Left cardiac atrium (tissue), 4 donors: Measurements from ENCODE around the gene TRPV5. TPM values are rescaled to one million over a fixed set of nuclear protein-coding genes. Genes with fewer than 3 reads are reported as not detected.
"Not testable (repeated sequence)": the region's sequence is repeated elsewhere in the genome, so short reads cannot be mapped to it uniquely, and the experiment has no call there.

Source experiments
- ATAC-seq, 2 donors: fragments of 200-7000 bp; cut with Tn5 transposase; one replicate each; pipeline ENCODE4 v1.9.1; 2020; ENCODE audit warnings: mild to moderate bottlenecking in 2 of 2, moderate library complexity in 2 of 2
- DNase-seq: peaks from one replicate; pipeline ENCODE4 v3.0.0-alpha.2; 2020
- intact Hi-C, 2 donors: fragments of 100-400 bp; cut with DNase I; formaldehyde crosslinking; loops; one replicate each; pipeline versions ENCODE4 v1.14.1 to v1.15.1; 2022 to 2023
- long read RNA-seq: library from polyadenylated mRNA; unstranded; transcript quantifications from one replicate; pipeline ENCODE4 v2.0.0, GENCODE V29; 2021
- total RNA-seq, 2 donors: library from RNA; stranded (reverse); fragmentation: NEBNext Ultra II Directional; extraction: Animal tissue kit (Norgen Biotek cat#: 25700); gene quantifications; one replicate each; pipeline ENCODE4 v1.2.1, GENCODE V29; 2021
- donor health status: DM: no; HTN: yes; CAD: no.
- donor health status: DM: no; HTN: yes; CAD: no; lungs with severe emphysema.
- donor health status: DM: yes; HTN: yes; CAD: no.
- donor health status: Dilated cardiomyopathy.

The TRPV5 gene
- not detected for total RNA-seq
- long read RNA-seq = 0 reads

GRCh38 chr7:142933624-142934023 lies at the start of gene TRPV5:
Gene TRPV5, minus strand, starts transcription at chr7:142933746. Its CDS starts 287 bp downstream, at chr7:142933459.
- ATAC-seq = no peak
- intact Hi-C loops = no loop called here
- DNase-seq = no peak

- DNase-seq, intact Hi-C loops, ATAC-seq: not testable (repeated sequence)
Observed at GRCh38 chr7:142978402-142978801, 44.9 kb upstream of the TRPV5 start.

GRCh38 chr7:142974626-142975025 lies 41.1 kb upstream of the TRPV5 start:
- no peak for DNase-seq
- intact Hi-C loops = no loop called here

GRCh38 chr7:142969183-142969582 lies 35.6 kb upstream of the TRPV5 start:
- ATAC-seq (peak in 1 of 2 donors; percentile 60), DNase-seq (no peak)
- intact Hi-C loops = no loop called here

More at GRCh38 chr7:142974626-142975025, 41.1 kb upstream of the TRPV5 start:
- no peak for ATAC-seq

- intact Hi-C loops = no loop called here
- ATAC-seq (no peak), DNase-seq (no peak)
Observed at GRCh38 chr7:142968229-142968628, 34.7 kb upstream of the TRPV5 start.

- ATAC-seq (peak in 1 of 2 donors; percentile 59), DNase-seq (no peak)
- intact Hi-C loops = no loop called here
Observed at GRCh38 chr7:142964502-142965246, 31.1 kb upstream of the TRPV5 start.

GRCh38 chr7:142963993-142964392 lies 30.4 kb upstream of the TRPV5 start:
- no peak for ATAC-seq
- intact Hi-C loops = no loop called here
- DNase-seq = no peak

GRCh38 chr7:142962991-142963390 lies 29.4 kb upstream of the TRPV5 start:
- DNase-seq = no peak

GRCh38 chr7:142961973-142962926 lies 28.7 kb upstream of the TRPV5 start, which contains the start of gene KEL:
Gene KEL, minus strand, starts transcription at chr7:142962363. Its CDS starts 157 bp downstream, at chr7:142962206.
- DNase-seq (no peak), ATAC-seq (no peak)
- intact Hi-C loops = no loop called here

More at GRCh38 chr7:142962991-142963390, 29.4 kb upstream of the TRPV5 start:
- intact Hi-C loops = no loop called here
- no peak for ATAC-seq

GRCh38 chr7:142961595-142961972 lies 28.0 kb upstream of the TRPV5 start:
- no peak for DNase-seq
- no peak for ATAC-seq
- intact Hi-C loops = no loop called here

GRCh38 chr7:142960955-142961512 lies 27.5 kb upstream of the TRPV5 start:
- no peak for ATAC-seq
- intact Hi-C loops = no loop called here
- no peak for DNase-seq

GRCh38 chr7:142959202-142959601 lies 25.7 kb upstream of the TRPV5 start:
- DNase-seq (no peak), ATAC-seq (no peak)
- intact Hi-C loops = no loop called here

- no peak for DNase-seq
Observed at GRCh38 chr7:142957723-142958122, 24.2 kb upstream of the TRPV5 start.

GRCh38 chr7:142956951-142957623 lies 23.5 kb upstream of the TRPV5 start:
- peak; percentile 57 to 93 for ATAC-seq
- no peak for DNase-seq
- intact Hi-C loops = no loop called here

More at GRCh38 chr7:142957723-142958122, 24.2 kb upstream of the TRPV5 start:
- no peak for ATAC-seq
- intact Hi-C loops = no loop called here

- no peak for DNase-seq
- ATAC-seq = no peak
- intact Hi-C loops = no loop called here
Observed at GRCh38 chr7:142954680-142955268, 21.2 kb upstream of the TRPV5 start.

GRCh38 chr7:142950235-142950634 lies 16.7 kb upstream of the TRPV5 start:
- intact Hi-C loops = no loop called here
- DNase-seq = no peak
- ATAC-seq = no peak

GRCh38 chr7:142948603-142949002 lies 15.1 kb upstream of the TRPV5 start:
- ATAC-seq (no peak), DNase-seq (no peak)
- intact Hi-C loops = no loop called here

GRCh38 chr7:142945001-142945400 lies 11.5 kb upstream of the TRPV5 start:
- intact Hi-C loops = no loop called here
- DNase-seq = no peak
- no peak for ATAC-seq
